ENCODE data around the gene TMEM86A.

Gene TMEM86A

GRCh38 chr11:18700872-18701271 is 2.3 kb downstream of the TMEM86A start:
- DNase-seq, result no peak

- no peak for DNase-seq
Observed at GRCh38 chr11:18701614-18702216, 3.1 kb downstream of the TMEM86A start.

- DNase-seq, result no peak
Observed at GRCh38 chr11:18703001-18703763, 4.6 kb downstream of the TMEM86A start.

- DNase-seq, result no peak
Observed at GRCh38 chr11:18704045-18704645, 5.6 kb downstream of the TMEM86A start.

- DNase-seq, result no peak
Observed at GRCh38 chr11:18704698-18705097, 6.1 kb downstream of the TMEM86A start.

GRCh38 chr11:18705651-18706281 is 7.2 kb downstream of the TMEM86A start:
- DNase-seq, result no peak

GRCh38 chr11:18706330-18707243 is 8.0 kb downstream of the TMEM86A start:
- no peak for DNase-seq

- DNase-seq, result no peak
Observed at GRCh38 chr11:18707811-18708340, 9.3 kb downstream of the TMEM86A start.

- DNase-seq, result no peak
Observed at GRCh38 chr11:18709414-18709813, 10.8 kb downstream of the TMEM86A start.

GRCh38 chr11:18710545-18710944 is 12.0 kb downstream of the TMEM86A start:
- DNase-seq, result no peak

- no peak for DNase-seq
Observed at GRCh38 chr11:18713646-18714442, 15.3 kb downstream of the TMEM86A start.

GRCh38 chr11:18714443-18714780 is 15.8 kb downstream of the TMEM86A start:
- no peak for DNase-seq

GRCh38 chr11:18715476-18715875 is 16.9 kb downstream of the TMEM86A start:
- no peak for DNase-seq

- no peak for DNase-seq
Observed at GRCh38 chr11:18720091-18720807, 21.7 kb downstream of the TMEM86A start.

- peak; percentile 15 for DNase-seq
Observed at GRCh38 chr11:18720808-18721560, 22.4 kb downstream of the TMEM86A start.

GRCh38 chr11:18721561-18722292 is 23.1 kb downstream of the TMEM86A start:
- DNase-seq, result peak; percentile 21

GRCh38 chr11:18722293-18722637 is 23.7 kb downstream of the TMEM86A start:
- no peak for DNase-seq

- DNase-seq, result no peak
Observed at GRCh38 chr11:18723991-18724390, 25.4 kb downstream of the TMEM86A start.

GRCh38 chr11:18726040-18726439 is 27.5 kb downstream of the TMEM86A start, which contains the start of gene IGSF22:
TSS of gene IGSF22 (minus strand) at chr11:18726188. CDS start at chr11:18724236, 1,952 bp downstream.
- no peak for DNase-seq
